Stimulated activated CD4-positive, alpha-beta T cell treated with anti-CD3 and anti-CD28 coated beads, Interleukin-4, amount 100 ng/mL, for 24 hours (primary cell): ENCODE data around the gene PDZD2.
"Not testable (repeated sequence)": the region's sequence is repeated elsewhere in the genome, so short reads cannot be mapped to it uniquely, and the experiment has no call there.

Experiments used
- DNase-seq: peaks from one replicate; pipeline ENCODE4 v3.0.0-alpha.2; 2020

PDZD2 gene

GRCh38 chr5:31776294-31776693, 137.4 kb downstream of the PDZD2 start:
- DNase-seq, result not testable (repeated sequence)

GRCh38 chr5:31776976-31777651, 138.2 kb downstream of the PDZD2 start:
- no peak for DNase-seq

- no peak for DNase-seq
Observed at GRCh38 chr5:31781772-31782171, 142.8 kb downstream of the PDZD2 start.

- DNase-seq, result no peak
Observed at GRCh38 chr5:31783086-31783645, 144.2 kb downstream of the PDZD2 start.

GRCh38 chr5:31783731-31784130, 144.8 kb downstream of the PDZD2 start:
- DNase-seq, result no peak

GRCh38 chr5:31786090-31786631, 147.2 kb downstream of the PDZD2 start:
- DNase-seq, result no peak

- DNase-seq, result no peak
Observed at GRCh38 chr5:31794009-31794408, 155.1 kb downstream of the PDZD2 start.

- DNase-seq, result no peak
Observed at GRCh38 chr5:31798168-31798567, 159.2 kb downstream of the PDZD2 start.

- DNase-seq, result no peak
Observed at GRCh38 chr5:31800351-31800750, 161.4 kb downstream of the PDZD2 start.

- DNase-seq, result no peak
Observed at GRCh38 chr5:31805785-31806400, 167.0 kb downstream of the PDZD2 start.

- DNase-seq, result no peak
Observed at GRCh38 chr5:31806561-31806960, 167.6 kb downstream of the PDZD2 start.

- no peak for DNase-seq
Observed at GRCh38 chr5:31807789-31808540, 169.0 kb downstream of the PDZD2 start.

- DNase-seq, result peak; percentile 6
Observed at GRCh38 chr5:31809050-31809870, 170.3 kb downstream of the PDZD2 start.

GRCh38 chr5:31811210-31811609, 172.3 kb downstream of the PDZD2 start:
- DNase-seq, result no peak

- DNase-seq, result no peak
Observed at GRCh38 chr5:31815376-31815775, 176.4 kb downstream of the PDZD2 start.

GRCh38 chr5:31819926-31820516, 181.1 kb downstream of the PDZD2 start:
- no peak for DNase-seq

- DNase-seq, result no peak
Observed at GRCh38 chr5:31823472-31823871, 184.5 kb downstream of the PDZD2 start.

GRCh38 chr5:31824869-31825517, 186.1 kb downstream of the PDZD2 start:
- no peak for DNase-seq

GRCh38 chr5:31825518-31826068, 186.7 kb downstream of the PDZD2 start:
- DNase-seq, result peak; percentile 37

- DNase-seq, result no peak
Observed at GRCh38 chr5:31827867-31828266, 188.9 kb downstream of the PDZD2 start.

GRCh38 chr5:31832966-31833365, 194.0 kb downstream of the PDZD2 start:
- DNase-seq, result no peak
